Hypothalamus (tissue), 51 donors: ENCODE data around the gene DDX3Y.
A peak's percentile ranks its signal among the peaks of the same experiment; 100 is the strongest.

ENCODE experiments used
- DNase-seq, 51 donors: peaks; one replicate each; lab custom pipeline; 2025; lab: John Stamatoyannopoulos, UW

Gene DDX3Y

DNA sequence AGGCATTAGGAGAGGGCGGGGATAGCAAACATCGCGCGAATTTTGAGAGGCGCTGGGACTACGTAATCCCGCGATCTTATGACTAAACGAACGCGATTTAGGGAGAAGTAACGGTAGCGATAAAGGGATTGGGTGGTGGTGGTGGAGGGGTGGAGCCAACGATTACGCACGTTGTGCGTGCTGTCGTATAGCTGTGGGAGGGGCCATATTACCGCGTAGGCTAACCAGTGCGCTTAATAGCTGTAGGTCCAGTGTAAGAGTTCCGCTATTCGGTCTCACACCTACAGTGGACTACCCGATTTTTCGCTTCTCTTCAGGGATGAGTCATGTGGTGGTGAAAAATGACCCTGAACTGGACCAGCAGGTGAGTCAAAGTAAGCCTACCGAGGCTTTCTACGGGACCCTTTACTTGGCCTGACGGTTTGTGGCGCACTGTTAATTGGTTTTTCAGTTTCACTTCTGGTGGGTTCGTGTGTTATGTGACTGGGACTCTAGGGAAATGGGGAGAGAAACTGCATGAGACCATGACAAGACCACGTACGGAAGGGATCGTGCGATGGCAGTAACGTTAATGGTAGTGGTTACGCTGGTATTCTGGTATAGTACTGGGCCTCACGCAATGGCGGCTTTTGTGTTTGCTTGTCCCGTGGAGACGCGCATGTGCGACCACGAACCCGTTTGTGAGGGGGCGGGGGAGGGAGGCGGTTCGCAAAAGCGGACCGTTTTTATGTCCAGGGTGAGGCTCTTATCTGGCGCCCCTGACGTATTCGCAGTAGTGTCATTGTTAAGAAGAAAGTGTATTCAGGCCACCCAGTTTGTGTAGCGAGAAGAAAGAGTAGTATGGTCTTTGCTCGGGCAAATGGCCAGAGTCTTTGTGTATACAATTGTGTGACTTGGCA is at the start of gene DDX3Y:
Gene DDX3Y, plus strand, starts transcription at position 251 of the 899 bp plus-strand sequence. Its CDS starts 69 bp downstream, at position 320.
- DNase-seq, result peak in 32 of 51 donors; percentile 2 to 88 (median 70)

DNA sequence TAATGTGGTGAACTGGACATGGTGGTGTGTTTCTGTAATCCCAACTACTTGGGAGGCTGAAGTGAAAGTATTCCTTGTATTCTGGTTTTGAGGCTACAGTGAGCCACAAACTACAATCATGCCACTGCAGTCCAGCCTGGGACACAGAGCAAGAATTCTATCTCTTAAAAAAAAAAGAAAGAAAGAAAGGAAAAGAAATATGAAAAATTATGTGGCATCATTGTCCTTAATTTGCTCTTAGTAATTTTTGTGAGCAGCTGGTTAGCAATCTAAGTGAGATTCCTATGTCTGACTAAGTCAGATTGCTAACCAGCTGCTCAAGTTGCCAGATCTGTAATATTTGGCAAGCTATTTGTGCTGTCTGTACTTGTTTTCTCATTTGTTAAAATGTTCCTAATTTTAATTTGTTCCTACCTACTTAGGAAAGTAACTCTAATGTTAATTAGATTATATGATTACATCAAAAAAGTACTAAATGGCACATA is 48.8 kb upstream of the DDX3Y start:
- DNase-seq, result no peak

DNA sequence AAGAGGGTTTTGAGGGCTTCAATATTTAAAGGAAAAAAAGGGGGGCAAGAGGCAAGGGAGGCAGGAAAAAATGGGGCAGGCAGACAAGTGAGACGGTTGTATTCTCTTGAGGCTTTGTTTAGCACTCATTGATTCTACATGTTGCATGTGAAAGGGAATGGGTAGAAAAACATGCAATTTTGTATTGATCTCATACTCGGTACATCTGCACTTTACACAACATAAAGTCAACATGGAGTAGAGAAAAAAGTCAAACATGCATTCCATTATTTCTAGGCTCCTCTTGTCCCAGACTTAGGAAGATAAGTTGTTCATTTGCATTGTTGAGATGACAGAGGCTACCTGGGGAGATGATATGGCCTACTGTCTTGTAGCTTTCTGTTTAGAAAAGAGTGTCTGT is 36.7 kb upstream of the DDX3Y start:
- no peak for DNase-seq

DNA sequence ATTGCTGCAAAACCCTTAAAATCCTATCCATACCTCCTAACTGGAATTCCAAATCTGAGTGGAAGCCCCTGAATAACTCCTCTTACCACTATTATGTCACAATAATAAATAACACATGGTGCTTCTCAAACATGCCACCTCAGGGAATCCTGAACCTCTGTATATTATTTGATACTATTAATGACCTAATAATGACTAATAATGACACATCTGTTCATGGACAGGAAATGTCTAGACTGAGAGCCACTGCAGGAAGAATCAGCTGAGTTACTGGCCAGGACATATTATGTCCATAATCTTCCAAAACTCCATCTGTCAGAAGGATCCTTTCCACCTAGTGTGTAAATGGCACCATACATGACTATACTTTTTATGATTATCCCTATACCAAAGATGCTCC is 7.7 kb upstream of the DDX3Y start:
- no peak for DNase-seq

DNA sequence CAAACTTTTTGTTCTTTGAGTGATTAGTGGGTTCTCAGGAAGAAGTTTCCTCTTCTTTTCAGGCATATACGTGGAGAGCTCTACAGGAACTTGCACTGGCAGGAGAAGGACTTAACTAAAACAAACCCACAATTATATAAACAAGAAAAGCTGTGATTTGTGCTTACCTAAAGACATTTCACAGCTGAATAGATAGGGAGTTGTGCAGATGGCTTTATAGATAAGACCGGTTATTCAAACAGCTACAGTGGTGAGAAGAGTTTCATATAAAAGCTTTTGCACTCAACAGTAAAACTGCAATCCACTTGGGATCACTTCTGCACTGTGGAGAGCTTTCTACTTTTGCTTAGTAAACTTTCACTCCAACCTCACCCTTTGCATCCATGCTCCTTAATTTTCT is 6.1 kb upstream of the DDX3Y start:
- DNase-seq, result no peak

DNA sequence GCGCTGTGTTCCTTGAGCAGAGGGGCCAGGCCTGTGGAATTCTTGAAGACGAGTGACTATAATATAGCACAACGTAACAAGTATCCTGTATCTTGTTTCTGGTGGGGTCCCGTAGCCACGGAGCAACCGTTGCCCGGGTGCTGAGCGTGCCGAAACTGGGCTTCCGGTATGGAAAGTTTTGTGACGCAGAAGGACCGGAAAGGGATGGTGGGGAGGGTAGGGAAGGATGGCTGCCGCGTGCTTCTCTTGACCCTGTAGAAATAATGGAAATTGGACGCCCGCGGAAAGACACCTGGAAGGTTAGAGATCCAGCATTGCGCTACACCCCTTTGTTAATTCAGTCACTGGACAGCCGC is 827 bp downstream of the DDX3Y start:
- peak in 29 of 51 donors; percentile 11 to 85 (median 39) for DNase-seq

DNA sequence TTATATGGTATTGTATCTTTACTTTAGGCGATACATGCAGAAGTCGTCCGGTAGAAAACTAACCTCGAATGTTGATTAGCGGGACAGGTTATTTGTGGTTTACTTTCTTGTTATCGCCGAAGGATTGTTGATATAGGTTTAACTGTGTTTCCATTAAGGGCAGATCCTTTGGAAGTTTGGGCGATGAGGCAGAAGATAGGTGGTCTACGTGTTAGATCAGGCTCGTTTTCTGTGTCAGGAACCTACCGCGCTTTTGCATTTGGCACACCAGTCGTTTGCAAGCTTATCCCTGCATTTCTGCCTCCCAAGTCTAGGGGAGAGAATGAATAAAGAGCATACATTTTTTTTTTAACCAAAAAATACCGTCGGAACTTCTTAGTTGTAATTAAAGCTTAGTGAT is 1.2 kb downstream of the DDX3Y start:
- peak in 1 of 51 donors; percentile 12 for DNase-seq

DNA sequence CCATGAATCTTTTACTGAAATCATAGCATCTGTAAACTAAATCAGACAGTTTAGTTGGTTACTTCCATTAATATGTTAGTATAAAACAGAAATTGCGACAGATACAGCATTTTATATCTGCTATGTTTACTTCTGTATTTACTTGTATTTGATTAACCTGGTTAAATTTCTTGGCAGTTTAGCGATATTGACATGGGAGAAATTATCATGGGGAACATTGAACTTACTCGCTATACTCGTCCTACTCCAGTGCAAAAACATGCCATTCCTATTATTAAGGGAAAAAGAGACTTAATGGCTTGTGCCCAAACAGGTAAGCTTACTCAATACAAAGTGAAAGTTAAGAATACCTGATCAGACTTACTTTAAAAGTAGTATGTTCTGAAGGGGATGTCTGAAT is 8.9 kb downstream of the DDX3Y start:
- no peak for DNase-seq

DNA sequence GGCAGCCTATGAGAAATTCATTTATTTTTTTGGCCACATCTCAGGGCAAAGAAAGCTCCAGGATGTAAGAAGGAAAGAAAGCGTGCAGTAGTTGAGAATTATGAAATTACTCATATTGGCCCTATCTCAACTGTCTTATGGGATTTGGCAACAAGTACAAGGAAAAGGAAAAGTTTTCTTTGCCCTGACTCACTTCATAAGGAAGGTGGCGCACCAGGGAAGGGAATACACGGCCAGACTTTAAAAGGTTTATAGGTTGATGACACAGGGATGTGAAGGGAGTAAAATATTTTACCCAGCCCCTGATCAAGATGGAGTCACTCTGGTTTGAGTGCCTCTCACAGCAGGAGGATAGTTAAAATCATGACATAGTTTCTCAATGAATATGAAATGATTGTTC is 23.4 kb downstream of the DDX3Y start:
- DNase-seq, result no peak

DNA sequence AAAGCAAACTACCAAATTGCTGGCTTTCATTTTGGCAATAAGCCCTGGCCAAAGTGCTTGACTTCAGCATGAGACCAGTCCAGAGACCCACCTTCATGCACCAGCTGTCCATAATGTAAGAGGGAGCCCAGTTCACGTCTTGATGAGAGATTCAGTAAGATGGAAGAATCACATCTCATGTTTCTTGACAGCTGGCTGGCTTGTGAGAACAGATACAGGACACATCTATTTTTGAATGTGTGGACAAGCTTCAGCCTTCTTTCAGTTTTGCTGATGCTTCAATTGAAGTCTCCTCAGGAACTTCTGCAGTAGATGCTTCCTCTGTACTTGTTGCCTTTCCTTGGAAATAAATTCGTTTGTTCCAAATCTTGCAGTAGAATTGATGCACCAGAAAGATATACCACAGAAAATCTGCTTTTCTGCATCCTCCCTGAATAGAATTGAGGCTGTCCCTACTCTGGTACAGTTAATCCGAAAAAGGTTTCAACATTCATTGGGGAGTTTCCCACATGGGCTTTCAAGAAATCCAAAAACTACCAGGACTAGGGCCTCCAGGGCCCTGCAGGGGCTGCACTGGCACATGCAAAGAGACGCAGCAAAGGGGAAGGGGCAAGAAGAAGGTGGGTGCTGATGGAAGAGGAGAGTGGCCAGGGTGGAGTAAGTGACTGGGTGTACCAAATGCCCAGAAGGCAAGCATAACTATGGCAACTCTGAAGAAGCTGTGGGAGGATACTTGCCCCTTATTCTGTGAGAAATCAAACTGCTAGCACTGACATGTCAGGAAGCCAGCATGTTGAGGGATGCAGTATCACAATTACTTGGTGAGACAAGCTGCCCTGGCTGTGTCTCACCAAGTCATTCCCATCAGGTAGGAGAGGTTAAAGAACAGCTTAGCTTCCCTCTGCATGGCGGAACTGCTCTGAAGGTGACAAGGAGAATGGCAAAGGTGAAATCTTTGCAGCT is 37.3 kb downstream of the DDX3Y start:
- DNase-seq, result no peak
